Body of pancreas (tissue), 4 donors: ENCODE measurements around the gene IRF2BP1.

Experiments
- POLR2A ChIP-seq, 3 donors: fragments of 450-650 bp; IDR thresholded peaks; one replicate each; pipeline ENCODE4 v1.6.1; 2016; ENCODE audit warnings: antibody characterized with exemption in 3 of 3, mild to moderate bottlenecking in 2 of 3
- TF ChIP-seq, protein P1 (sequence below), 7 experiments: fragments of 450-650 bp in 4 of 7; fragments of 200-600 bp in 3 of 7; sonication (generic) in 3 of 7; IDR thresholded peaks; one replicate each; pipeline ENCODE4 v1.5.1; 2016 to 2019; ENCODE audit warnings: antibody characterized with exemption in 7 of 7

DNA sequence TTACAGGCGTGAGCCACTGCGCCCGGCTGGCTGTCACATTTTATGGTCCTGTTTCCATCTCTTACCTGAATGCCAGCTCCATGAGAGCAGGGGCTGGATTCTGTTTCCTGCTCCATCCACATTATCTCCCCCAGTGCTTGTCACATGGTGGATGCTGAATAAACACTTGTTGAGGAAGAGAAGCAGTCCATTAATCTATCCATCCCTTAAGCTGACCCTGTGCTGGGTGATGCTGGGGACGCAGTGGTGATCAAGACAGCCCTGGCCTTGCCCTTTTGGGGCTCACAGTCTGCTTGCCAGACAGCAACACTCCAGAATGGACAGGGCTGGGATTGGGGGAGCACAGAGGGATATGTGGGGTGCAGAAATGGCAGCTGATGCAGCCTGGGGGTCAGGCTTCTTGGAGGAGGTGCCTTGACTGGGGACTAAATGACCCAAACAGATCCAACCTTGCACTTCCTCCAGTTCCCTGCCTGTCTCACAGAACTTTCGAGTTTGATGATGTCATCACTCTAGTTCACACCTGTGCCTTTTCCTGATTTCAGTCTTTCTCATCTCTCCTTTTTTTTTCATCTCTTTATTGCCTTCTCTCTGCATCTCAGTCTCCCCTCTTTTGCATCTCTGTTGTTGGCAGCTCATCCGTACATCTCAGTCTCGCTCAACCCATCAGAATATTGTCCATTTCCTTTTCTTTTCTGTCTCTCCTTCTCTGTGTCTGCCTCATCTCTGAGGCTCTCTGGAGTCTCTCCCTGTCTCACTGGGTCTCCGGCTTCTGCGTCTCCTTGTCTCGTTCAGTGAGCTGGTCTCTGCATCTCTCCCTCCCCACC, 4.6 kb downstream of the IRF2BP1 start:
- TF ChIP-seq, protein P1, sequence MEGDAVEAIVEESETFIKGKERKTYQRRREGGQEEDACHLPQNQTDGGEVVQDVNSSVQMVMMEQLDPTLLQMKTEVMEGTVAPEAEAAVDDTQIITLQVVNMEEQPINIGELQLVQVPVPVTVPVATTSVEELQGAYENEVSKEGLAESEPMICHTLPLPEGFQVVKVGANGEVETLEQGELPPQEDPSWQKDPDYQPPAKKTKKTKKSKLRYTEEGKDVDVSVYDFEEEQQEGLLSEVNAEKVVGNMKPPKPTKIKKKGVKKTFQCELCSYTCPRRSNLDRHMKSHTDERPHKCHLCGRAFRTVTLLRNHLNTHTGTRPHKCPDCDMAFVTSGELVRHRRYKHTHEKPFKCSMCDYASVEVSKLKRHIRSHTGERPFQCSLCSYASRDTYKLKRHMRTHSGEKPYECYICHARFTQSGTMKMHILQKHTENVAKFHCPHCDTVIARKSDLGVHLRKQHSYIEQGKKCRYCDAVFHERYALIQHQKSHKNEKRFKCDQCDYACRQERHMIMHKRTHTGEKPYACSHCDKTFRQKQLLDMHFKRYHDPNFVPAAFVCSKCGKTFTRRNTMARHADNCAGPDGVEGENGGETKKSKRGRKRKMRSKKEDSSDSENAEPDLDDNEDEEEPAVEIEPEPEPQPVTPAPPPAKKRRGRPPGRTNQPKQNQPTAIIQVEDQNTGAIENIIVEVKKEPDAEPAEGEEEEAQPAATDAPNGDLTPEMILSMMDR (IDR thresholded peaks at IDR 0.05) = no peak
- TF ChIP-seq POLR2A (IDR thresholded peaks at IDR 0.05) = no peak
